Subcutaneous abdominal adipose tissue (tissue), 5 donors: ENCODE data around the gene CENPP.
A peak's percentile ranks its signal among the peaks of the same experiment; 100 is the strongest.

Experiments
- H3K27ac ChIP-seq: one replicate; pipeline ENCODE4 v1.7.0; 2013; ENCODE audit warnings: low read depth, mild to moderate bottlenecking, inconsistent platforms, low read length, moderate library complexity
- H3K27me3 ChIP-seq, 5 donors: one replicate each; pipeline ENCODE4 v1.7.0; 2013; ENCODE audit warnings: low read length in 5 of 5, inconsistent platforms in 1 of 5; ENCODE audit not compliant: control insufficient read depth in 5 of 5, insufficient read depth in 4 of 5
- H3K36me3 ChIP-seq, 5 donors: one replicate each; pipeline ENCODE4 v1.7.0; 2013; ENCODE audit warnings: low read length in 5 of 5; ENCODE audit not compliant: control insufficient read depth in 5 of 5, insufficient read depth in 5 of 5
- H3K4me1 ChIP-seq, 5 donors: one replicate each; pipeline ENCODE4 v1.7.0; 2013; ENCODE audit warnings: low read length in 5 of 5, mild to moderate bottlenecking in 3 of 5, moderate library complexity in 1 of 5; ENCODE audit not compliant: control insufficient read depth in 5 of 5, insufficient read depth in 5 of 5
- H3K4me3 ChIP-seq, 5 donors: one replicate each; pipeline ENCODE4 v1.7.0; 2013; ENCODE audit warnings: low read length in 5 of 5, low read depth in 1 of 5
- H3K9ac ChIP-seq, 5 donors: one replicate each; pipeline ENCODE4 v1.7.0; 2013; ENCODE audit warnings: low read length in 5 of 5, mild to moderate bottlenecking in 4 of 5, moderate library complexity in 3 of 5
- H3K9me3 ChIP-seq, 5 donors: one replicate each; pipeline ENCODE4 v1.7.0; 2013; ENCODE audit warnings: low read length in 5 of 5; ENCODE audit not compliant: control insufficient read depth in 5 of 5
- donor health status: healthy.
- donor health status: healthy.
- donor health status: healthy.
- donor health status: healthy.
- donor health status: healthy.

CENPP gene

DNA sequence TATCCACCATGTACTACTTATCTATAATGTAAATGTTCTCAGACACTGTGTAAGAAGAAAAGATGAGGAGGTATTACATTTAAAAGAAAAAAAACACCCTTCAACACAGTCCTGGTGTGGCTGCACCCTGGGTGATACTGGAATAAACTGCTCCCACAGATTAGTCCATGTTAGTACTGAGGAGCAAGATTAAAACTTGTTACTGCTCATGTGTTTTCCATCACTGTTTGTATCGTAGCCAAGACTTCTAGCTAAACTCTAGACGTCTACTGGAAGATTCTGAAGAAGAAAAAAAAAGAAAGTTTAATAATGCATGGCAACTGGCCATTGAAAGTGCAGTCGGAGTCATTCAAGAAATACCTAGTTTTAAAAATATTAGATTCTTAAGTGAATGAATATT is 156.6 kb downstream of the CENPP start, which contains the start of gene ASPN:
Gene ASPN, minus strand, starts transcription at position 178 of the 400 bp plus-strand sequence.
- Histone ChIP-seq H3K4me3 (peak within 1 kb of the TSS in 3 of 5 donors; percentile 25 to 55 (median 42)), H3K27me3 (no peaks in the 10 kb centered on the region), H3K9ac (peak within 1 kb of the TSS in 1 of 5 donors; percentile 2), H3K4me1 (peaks cover 0 to 16% (median 9%) of the 10 kb centered on the region in 5 donors), H3K27ac (peak within 1 kb of the TSS; percentile 43), H3K36me3 (no peaks in the 10 kb centered on the region), H3K9me3 (no peaks in the 10 kb centered on the region)

DNA sequence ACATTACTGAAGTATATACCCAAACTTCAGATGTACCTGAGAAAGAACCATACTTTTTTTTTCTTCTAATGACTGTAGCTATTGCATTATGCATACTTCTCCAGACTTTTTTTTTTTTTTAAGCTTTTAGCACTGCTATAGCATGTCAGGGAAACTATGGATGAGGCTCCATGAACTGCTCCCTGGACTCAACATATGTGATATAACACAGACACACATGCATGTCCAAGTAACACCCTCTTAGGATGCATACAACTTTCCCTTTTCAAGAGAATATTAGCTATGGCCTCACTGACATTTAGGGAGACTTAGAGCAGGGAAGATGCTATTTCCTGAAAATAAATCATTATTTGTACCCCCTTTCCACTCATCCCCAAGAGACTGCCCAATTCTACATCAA is 157.1 kb downstream of the CENPP start:
- no peaks in the 10 kb centered on the region for H3K36me3 ChIP-seq
- H3K27ac ChIP-seq, result no peak overlapping the region
- no peaks in the 10 kb centered on the region for H3K27me3 ChIP-seq
- H3K4me3 ChIP-seq, result peak overlapping the region in 1 of 5 donors; percentile 54
- H3K9ac ChIP-seq, result no peak overlapping the region
- peaks cover 0 to 16% (median 9%) of the 10 kb centered on the region in 5 donors for H3K4me1 ChIP-seq
- H3K9me3 ChIP-seq, result no peaks in the 10 kb centered on the region

DNA sequence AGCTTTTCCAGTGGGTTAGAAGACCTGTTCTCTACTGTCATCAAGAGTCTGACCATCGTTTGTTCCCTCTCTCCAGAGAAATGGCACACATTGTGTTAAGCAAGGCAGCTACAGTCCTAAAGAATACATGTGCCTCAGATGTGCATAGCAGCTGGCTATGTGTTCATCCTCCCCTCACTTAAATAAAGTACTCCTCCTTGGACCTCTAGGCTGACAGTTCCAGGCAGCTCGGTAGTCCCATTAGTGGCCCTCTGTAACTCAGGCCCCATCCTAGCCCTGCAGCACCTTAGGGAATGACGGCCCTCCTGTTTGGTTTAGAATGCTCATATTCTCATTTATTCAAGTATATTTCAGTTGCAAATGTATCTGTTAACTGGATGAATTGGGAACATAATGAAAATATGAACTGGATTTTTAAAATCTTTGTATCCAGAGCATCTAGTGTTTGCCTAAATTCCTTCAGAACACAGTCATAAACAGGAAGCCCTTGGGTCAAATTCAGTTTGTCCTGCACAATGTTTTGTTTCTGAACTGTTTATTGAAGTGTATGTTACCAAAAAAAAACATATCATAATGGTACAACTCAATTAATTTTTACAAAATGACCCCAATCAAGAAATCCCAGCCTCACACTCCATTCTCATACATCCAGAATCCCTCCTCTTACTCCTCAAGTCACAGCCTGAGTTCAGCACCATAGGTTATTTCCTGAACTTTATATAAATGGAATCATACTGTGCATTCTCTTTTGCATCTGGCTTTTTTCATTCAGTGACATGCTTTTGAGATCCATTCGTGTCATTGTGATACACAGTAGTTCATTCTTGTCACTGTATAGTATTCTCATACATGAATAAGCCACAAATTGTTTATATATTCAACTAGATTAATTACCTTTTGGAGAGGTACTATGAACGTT is 158.1 kb downstream of the CENPP start:
- peaks cover 0 to 17% (median 11%) of the 10 kb centered on the region in 5 donors for H3K4me1 ChIP-seq
- no peaks in the 10 kb centered on the region for H3K9me3 ChIP-seq
- no peak overlapping the region for H3K9ac ChIP-seq

DNA sequence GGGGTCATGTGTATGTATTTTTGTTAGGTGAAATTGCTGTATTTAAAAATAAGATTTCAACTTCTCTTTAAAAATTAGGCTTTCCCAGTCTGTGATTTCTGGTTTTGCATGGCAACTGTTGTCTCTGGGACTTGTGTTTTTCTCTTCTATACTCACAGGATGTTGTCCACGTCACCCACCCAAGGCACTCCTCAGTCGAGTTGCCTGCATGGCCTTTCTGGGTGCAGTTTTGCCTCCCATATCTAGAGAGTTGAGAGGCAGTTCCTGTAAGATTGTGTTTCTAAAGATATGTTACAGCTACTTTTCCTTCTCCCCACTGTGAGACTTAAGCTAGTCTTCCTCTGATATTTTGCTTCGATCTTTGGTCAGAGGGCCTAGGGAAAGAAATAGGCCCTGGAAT is 158.8 kb downstream of the CENPP start:
- peaks cover 0 to 24% (median 17%) of the 10 kb centered on the region in 5 donors for H3K4me1 ChIP-seq
- H3K27ac ChIP-seq, result no peak overlapping the region

More for the DNA sequence above, 158.1 kb downstream of the CENPP start:
- Histone ChIP-seq H3K4me3 (no peak overlapping the region), H3K27ac (no peak overlapping the region), H3K27me3 (no peaks in the 10 kb centered on the region), H3K36me3 (no peaks in the 10 kb centered on the region)

DNA sequence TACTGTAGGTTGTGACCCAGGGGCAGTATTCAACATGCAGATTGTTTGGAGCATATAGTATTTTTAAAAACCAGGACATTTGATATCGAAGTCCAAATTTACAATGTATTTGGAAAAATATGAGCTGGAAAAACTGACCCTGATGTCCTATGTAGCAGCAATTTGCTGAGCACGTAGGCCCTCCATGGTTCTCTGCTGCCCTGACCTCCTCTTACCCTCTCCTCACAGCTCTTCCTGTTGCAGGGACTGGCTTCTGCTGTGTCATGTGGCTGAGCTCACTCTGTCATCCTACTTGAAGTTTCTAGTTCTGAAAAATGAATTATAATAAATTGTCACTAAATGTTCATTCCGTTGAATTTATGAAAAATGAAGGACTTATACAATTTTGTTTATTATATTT is 160.6 kb downstream of the CENPP start:
- Histone ChIP-seq H3K4me1 (peaks cover 0 to 19% (median 15%) of the 10 kb centered on the region in 5 donors), H3K4me3 (no peak overlapping the region), H3K27ac (no peak overlapping the region), H3K36me3 (no peaks in the 10 kb centered on the region), H3K9ac (no peak overlapping the region), H3K27me3 (no peaks in the 10 kb centered on the region), H3K9me3 (no peaks in the 10 kb centered on the region)

More for the DNA sequence above, 158.8 kb downstream of the CENPP start:
- H3K36me3 ChIP-seq, result no peaks in the 10 kb centered on the region
- no peaks in the 10 kb centered on the region for H3K27me3 ChIP-seq
- H3K4me3 ChIP-seq, result no peak overlapping the region
- H3K9me3 ChIP-seq, result no peaks in the 10 kb centered on the region
- H3K9ac ChIP-seq, result no peak overlapping the region

DNA sequence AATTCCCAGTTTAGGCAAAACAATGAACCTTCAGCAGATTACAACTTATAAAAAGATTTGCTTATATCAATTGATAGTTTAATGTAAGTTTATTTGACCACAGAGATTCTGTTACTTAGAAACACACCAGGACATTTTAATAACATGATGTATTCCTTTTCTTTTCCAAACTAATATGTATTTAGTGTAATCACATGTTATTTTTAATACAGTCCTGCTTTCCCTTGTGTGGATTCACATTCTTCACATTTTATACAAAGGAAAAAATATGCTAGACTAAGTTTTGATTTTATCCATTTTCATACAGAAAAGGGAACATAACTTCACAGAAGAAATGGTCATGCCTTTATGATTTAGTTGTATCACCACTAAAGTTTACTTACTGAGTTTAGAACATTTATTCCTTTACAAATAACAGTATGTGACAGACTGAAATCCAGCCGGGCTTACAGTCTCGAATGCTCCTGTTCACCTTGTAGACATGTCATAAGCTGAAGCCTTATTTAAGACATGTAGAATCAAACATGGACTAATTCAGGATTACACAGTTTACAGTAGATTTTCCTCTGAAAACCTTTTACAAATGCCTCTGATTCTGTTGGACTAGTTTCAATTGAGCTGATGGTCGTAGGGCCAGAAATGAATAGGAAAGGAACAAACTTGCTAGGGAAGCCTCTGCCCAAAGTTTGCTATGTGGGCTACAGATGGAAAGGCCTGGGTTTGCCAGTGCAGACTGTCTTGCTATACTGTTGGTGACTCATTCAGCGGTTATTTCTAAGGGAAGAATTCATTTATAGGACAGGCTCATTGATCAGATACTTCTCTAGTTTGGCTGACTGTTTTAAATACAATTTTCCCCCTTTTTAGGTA is 163.2 kb downstream of the CENPP start:
- Histone ChIP-seq H3K4me1 (peaks cover 0 to 15% (median 10%) of the 10 kb centered on the region in 5 donors), H3K9me3 (no peaks in the 10 kb centered on the region), H3K36me3 (peaks cover 4 to 10% (median 7%) of the 10 kb centered on the region in 5 donors), H3K27me3 (no peaks in the 10 kb centered on the region), H3K9ac (peak overlapping the region in 1 of 5 donors; percentile 65), H3K4me3 (no peak overlapping the region), H3K27ac (no peak overlapping the region)

DNA sequence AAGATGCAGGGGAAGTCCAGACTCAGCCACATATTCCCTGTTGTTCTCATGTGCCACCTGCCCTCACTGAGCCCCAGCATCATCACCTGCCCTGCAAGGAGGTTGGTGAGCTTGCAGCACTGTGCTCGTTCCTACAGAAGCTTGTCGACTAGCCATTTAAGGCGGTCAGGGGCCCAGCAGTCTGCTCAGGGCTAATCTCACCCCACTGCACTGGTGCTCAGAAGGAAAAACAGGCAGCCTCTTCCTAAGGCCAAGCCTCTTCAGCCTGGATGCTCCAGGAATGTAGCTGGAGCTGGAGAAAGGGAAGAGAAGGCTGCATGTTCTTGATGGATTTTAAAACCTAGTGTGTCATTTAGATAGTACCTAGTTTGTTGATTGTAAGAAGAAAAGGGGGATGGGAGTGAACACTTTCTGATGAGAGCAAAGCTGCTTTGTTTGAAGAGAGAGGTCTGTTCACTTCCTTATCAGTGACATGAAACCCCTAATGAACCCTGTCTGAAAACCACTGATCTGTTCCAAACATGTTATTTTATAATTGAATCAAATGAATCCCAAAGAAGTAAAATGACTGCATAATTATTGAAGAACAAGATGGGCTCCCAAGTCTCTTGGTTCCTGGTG is 167.1 kb downstream of the CENPP start:
- H3K4me1 ChIP-seq, result peaks cover 0 to 23% (median 10%) of the 10 kb centered on the region in 5 donors
- H3K9ac ChIP-seq, result no peak overlapping the region
- no peaks in the 10 kb centered on the region for H3K27me3 ChIP-seq
- H3K27ac ChIP-seq, result no peak overlapping the region
- no peak overlapping the region for H3K4me3 ChIP-seq
- peaks cover 8 to 15% (median 9%) of the 10 kb centered on the region in 5 donors for H3K36me3 ChIP-seq
- H3K9me3 ChIP-seq, result no peaks in the 10 kb centered on the region

DNA sequence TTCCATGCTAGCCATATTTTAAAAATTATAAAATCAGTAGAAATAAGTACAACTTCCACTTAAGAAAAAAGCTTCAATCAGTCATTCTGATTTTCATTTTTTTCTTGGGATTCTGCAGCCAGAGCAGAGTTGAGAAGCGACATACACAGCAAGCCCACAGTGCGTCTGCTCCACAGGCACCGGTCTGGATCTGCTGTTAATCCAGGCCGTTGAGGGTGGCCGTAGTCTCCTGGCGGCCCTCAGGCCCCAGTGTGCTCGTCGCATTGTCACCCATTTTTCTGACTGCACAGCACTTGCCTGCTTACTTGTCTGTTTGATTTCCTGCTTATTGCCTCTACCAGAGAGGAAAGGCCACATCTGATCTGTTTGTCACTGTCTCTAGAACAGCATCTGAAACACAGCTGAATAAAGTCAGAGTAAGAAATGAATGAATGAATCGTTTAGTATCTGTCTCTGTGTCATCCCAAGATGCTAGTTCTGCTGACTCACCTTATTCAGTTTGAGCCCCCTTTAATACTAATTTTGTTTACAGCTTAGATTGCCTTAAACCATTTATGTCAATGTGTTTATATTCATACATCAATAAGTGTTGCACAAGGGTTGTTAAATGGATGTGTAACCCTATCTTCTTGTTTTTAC is 168.1 kb downstream of the CENPP start:
- Histone ChIP-seq H3K9me3 (no peaks in the 10 kb centered on the region), H3K36me3 (peaks cover 8 to 15% (median 9%) of the 10 kb centered on the region in 5 donors), H3K4me3 (no peak overlapping the region), H3K27ac (no peak overlapping the region), H3K27me3 (no peaks in the 10 kb centered on the region), H3K4me1 (peaks cover 0 to 19% (median 9%) of the 10 kb centered on the region in 5 donors), H3K9ac (no peak overlapping the region)

DNA sequence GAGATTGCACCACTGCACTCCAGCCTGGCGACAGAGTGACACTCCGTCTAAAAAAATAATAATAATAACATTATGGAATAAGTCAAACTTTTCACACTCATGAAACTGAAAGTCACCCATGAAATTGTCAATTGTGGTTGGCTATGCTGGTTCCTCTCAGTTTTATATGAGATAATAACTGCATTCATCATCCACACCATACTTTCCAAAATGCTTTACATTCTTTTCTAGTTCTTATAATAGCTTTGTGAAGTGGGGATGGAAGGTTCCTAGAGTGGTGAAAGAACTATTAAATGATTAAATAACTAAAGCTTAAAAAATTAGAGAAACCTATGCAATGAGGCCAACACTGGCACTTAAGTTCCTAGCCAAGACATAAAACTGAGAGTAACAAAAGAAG is 169.1 kb downstream of the CENPP start:
- H3K4me1 ChIP-seq, result peaks cover 0 to 9% (median 0%) of the 10 kb centered on the region in 5 donors
- no peak overlapping the region for H3K9ac ChIP-seq
- no peak overlapping the region for H3K27ac ChIP-seq
- no peak overlapping the region for H3K4me3 ChIP-seq
- no peaks in the 10 kb centered on the region for H3K27me3 ChIP-seq
- H3K36me3 ChIP-seq, result peaks cover 8 to 21% (median 9%) of the 10 kb centered on the region in 5 donors
- no peaks in the 10 kb centered on the region for H3K9me3 ChIP-seq
